Measurements from ENCODE around the gene GLMP. TPM values are rescaled to one million over a fixed set of nuclear protein-coding genes. Genes with fewer than 3 reads are reported as not detected.

GLMP gene
- total and polyA plus RNA-seq, 9 donors, result 20.2 to 47.9 (median 33.0) TPM

DNA sequence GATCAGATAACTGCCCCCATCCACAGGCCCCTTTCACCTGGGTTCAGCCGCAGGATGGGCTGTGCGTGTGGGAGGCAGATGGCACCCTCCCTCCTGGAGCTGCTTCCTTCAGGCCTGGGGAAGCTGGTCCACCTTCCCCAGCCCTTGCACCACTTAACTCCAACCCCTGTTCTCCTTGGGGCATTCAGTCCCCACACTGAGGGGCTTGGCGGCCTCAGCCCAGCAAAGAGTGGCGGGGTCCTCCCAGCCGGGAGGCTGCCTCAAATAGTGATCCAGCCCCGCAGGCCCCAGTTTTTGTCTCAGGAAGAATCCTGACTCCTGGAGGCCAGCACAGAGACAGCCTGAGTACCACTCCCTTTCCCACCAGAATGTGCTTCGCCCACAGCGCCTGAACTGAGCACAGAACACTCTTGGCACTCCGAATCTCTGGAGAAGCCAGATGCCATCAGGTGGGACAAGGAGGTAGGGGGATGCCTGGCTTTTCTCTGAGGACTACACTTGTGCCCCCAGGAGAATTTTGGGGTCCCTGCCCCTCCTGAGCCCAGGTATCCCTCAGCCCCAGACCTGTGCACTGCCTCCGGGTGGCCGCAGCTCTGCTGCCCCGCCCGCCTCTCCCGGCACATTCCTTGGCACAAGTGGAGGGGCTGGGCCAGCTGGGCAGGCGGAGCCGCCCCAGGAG, 48.6 kb downstream of the GLMP start:
- WGBS, 3 donors, result 27 to 34% (median 33%) methylated on average over 16 of the region's 16 CpGs
- H3K9me3 ChIP-seq, result no peaks in the 10 kb centered on the region
- H3K4me1 ChIP-seq (ENCODE audit: insufficient read depth), result peaks cover 4% of the 10 kb centered on the region
- H3K27ac ChIP-seq, result no peak overlapping the region
- intact Hi-C loops (cut with DNase I), result loop anchor here in 1 of 4 donors (5.0 kb wide), 1 partner anchor 285 kb away; no protein-coding TSS in a partner anchor
- peak in 1 of 5 donors; percentile 39 for DNase-seq
- TF ChIP-seq EP300 (IDR thresholded peaks at IDR 0.05) (no peak), POLR2A (IDR thresholded peaks at IDR 0.05) (no peak)
- TF ChIP-seq, protein P1, sequence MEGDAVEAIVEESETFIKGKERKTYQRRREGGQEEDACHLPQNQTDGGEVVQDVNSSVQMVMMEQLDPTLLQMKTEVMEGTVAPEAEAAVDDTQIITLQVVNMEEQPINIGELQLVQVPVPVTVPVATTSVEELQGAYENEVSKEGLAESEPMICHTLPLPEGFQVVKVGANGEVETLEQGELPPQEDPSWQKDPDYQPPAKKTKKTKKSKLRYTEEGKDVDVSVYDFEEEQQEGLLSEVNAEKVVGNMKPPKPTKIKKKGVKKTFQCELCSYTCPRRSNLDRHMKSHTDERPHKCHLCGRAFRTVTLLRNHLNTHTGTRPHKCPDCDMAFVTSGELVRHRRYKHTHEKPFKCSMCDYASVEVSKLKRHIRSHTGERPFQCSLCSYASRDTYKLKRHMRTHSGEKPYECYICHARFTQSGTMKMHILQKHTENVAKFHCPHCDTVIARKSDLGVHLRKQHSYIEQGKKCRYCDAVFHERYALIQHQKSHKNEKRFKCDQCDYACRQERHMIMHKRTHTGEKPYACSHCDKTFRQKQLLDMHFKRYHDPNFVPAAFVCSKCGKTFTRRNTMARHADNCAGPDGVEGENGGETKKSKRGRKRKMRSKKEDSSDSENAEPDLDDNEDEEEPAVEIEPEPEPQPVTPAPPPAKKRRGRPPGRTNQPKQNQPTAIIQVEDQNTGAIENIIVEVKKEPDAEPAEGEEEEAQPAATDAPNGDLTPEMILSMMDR (IDR thresholded peaks at IDR 0.05), result no peak
- no peak overlapping the region for H3K4me3 ChIP-seq
- H3K36me3 ChIP-seq, result no peaks in the 10 kb centered on the region
- H3K27me3 ChIP-seq, result no peaks in the 10 kb centered on the region

DNA sequence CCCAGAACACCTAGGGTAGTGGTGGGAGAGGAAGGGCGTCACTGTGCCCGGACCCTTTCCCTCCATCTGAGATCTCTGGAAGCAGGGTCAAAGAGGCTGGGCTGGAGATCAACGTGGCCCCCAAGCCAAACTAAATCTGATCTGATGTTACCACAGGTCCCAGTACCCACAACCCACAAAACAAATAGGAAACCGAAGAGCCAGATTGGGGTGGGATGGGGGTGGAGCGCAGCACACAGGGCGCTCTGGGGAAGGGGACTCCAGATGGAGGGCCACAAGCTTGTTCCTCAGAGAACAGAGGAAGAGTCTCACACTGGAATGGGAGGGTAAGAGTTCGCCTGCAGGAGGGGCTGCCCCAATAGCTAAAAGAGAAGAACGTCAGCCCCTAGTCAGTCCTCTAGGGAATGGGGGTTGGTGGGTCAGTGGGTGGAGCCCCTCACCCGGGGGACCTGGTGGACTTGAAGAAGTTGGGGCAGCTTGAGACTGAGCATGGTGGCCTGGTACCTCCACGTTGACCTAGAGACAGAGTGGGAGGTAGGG, 49.2 kb downstream of the GLMP start:
- Histone ChIP-seq H3K27ac (no peak overlapping the region), H3K27me3 (no peaks in the 10 kb centered on the region), H3K4me3 (no peak overlapping the region), H3K4me1 (ENCODE audit: insufficient read depth) (peaks cover 4% of the 10 kb centered on the region), H3K9me3 (no peaks in the 10 kb centered on the region), H3K36me3 (no peaks in the 10 kb centered on the region)
- no peak for DNase-seq
- intact Hi-C loops (cut with DNase I), result loop anchor here in 1 of 4 donors (5.0 kb wide), 1 partner anchor 286 kb away; no protein-coding TSS in a partner anchor
- TF ChIP-seq POLR2A (IDR thresholded peaks at IDR 0.05), result no peak
- no peak for TF ChIP-seq EP300 (IDR thresholded peaks at IDR 0.05)
- TF ChIP-seq, protein P1 (IDR thresholded peaks at IDR 0.05), result no peak
- 40 to 48% (median 44%) methylated on average over 10 of the region's 10 CpGs for WGBS, 3 donors

DNA sequence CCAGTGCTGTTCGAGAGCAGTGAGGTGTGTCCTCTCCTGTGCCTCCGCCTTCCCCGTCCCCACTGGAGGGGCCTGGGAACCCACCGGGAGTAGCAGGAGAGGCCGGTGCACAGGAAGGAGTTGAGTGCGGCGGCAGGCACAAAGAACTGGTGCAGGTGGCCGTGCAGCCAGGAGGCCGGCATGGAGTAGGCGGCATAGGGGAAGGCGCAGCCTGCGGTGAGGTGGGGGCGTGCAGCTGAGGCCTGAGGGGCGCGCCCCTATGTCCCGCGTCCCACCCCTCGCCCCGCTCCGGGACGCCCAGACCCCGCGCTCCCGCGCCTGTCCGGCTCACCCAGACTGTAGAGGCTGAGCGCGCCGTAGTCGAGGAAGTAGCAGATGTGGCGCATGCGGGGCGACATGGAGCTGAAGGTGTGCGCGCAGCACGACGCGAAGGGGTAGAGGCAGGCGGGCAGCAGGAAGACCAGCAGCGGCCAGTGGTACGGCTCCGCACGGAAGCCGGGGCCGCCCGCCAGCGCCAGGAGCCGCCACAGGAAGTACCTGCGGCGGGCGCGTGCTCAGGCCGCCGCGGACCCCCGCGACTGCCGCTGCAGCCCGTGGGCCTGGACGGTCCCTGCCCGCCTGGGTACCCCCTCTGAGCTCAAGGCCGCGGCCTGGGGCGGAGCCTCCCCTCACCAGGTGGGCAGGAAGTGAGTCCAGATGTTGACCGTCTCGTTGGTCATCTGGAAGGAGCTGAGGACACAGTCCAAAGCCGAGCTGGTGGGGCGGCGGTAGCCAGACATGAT, 49.8 kb downstream of the GLMP start:
- H3K4me3 ChIP-seq, result peak overlapping the region; percentile 6

DNA sequence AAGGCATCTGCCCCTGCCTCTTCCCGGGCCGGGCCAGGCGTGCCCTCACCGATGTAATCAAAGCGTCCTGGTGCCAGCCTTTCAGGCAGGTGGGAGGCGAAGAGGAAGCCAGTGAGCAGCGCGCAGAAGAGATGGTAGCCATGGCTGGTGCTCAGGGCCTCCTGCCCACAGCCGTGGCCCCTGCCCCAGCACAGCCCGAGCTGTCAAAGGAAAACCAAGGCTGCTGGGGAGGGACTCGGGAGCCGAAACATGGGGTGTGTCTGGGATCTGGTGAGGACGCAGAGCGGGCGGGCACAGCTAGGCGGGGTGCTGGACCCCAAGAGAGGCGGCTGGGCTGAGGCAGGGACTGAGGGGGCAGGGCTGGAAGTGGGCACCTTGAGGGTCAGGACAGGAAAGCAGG, 50.8 kb downstream of the GLMP start:
- Histone ChIP-seq H3K36me3 (no peaks in the 10 kb centered on the region), H3K4me3 (no peak overlapping the region), H3K27ac (no peak overlapping the region), H3K9me3 (no peaks in the 10 kb centered on the region), H3K4me1 (ENCODE audit: insufficient read depth) (peaks cover 4% of the 10 kb centered on the region), H3K27me3 (no peaks in the 10 kb centered on the region)
- 73 to 79% (median 77%) methylated on average over 17 of the region's 17 CpGs for WGBS, 3 donors
- intact Hi-C loops (cut with DNase I), result loop anchor here in 1 of 4 donors (5.0 kb wide), 1 partner anchor 288 kb away; no protein-coding TSS in a partner anchor
- TF ChIP-seq EP300 (IDR thresholded peaks at IDR 0.05) (no peak), POLR2A (IDR thresholded peaks at IDR 0.05) (no peak)
- TF ChIP-seq, protein P1 (IDR thresholded peaks at IDR 0.05), result no peak
- DNase-seq, result no peak

More for the DNA sequence above, 49.8 kb downstream of the GLMP start:
- H3K9me3 ChIP-seq, result no peaks in the 10 kb centered on the region
- TF ChIP-seq, protein P1 (IDR thresholded peaks at IDR 0.05), result no peak
- TF ChIP-seq POLR2A (IDR thresholded peaks at IDR 0.05), result no peak
- no peak for TF ChIP-seq EP300 (IDR thresholded peaks at IDR 0.05)
- intact Hi-C loops (cut with DNase I), result loop anchor here in 1 of 4 donors (5.0 kb wide), 1 partner anchor 287 kb away; no protein-coding TSS in a partner anchor
- 1 to 4% (median 3%) methylated on average over 46 to 69 of the region's 69 CpGs for WGBS, 3 donors
- peak in 1 of 5 donors; percentile 49 for DNase-seq
- no peaks in the 10 kb centered on the region for H3K36me3 ChIP-seq
- H3K27me3 ChIP-seq, result no peaks in the 10 kb centered on the region
- H3K27ac ChIP-seq, result no peak overlapping the region
- peaks cover 4% of the 10 kb centered on the region for H3K4me1 ChIP-seq (ENCODE audit: insufficient read depth)

All from ovary (tissue), 9 donors.